Gastroesophageal sphincter (tissue), 3 donors: ENCODE measurements around the gene NINL.

ENCODE experiments used
- CTCF ChIP-seq, 4 experiments: fragments of 200-600 bp in 2 of 4; fragments of 450-650 bp in 2 of 4; sonication (generic) in 1 of 4; IDR thresholded peaks; one replicate each; pipeline ENCODE4 v1.5.1; 2017 to 2019; ENCODE audit warnings: antibody characterized with exemption in 4 of 4, mild to moderate bottlenecking in 2 of 4, moderate library complexity in 2 of 4
- EP300 ChIP-seq: sonication (generic); formaldehyde crosslinking; IDR thresholded peaks from one replicate; pipeline ENCODE4 v1.6.1; 2017; ENCODE audit warnings: antibody characterized with exemption, mild to moderate bottlenecking
- POLR2A ChIP-seq, 2 donors: fragments of 450-650 bp; IDR thresholded peaks; one replicate each; pipeline ENCODE4 v1.6.1; 2017; ENCODE audit warnings: antibody characterized with exemption in 2 of 2, mild to moderate bottlenecking in 2 of 2, moderate library complexity in 1 of 2
- POLR2AphosphoS5 ChIP-seq: sonication (generic); formaldehyde crosslinking; IDR thresholded peaks from one replicate; pipeline ENCODE4 v1.6.1; 2017; ENCODE audit warnings: antibody characterized with exemption

GRCh38 chr20:25499855-25500434 lies 85.4 kb downstream of the NINL start:
- TF ChIP-seq CTCF (IDR thresholded peaks at IDR 0.05) = no peak
- TF ChIP-seq POLR2AphosphoS5 = no peak
- no peak for TF ChIP-seq EP300
- no peak for TF ChIP-seq POLR2A (IDR thresholded peaks at IDR 0.05)
